Caco-2 (cell line): ENCODE measurements around the gene MKRN2OS. TPM values are rescaled to one million over a fixed set of nuclear protein-coding genes. Genes with fewer than 3 reads are reported as not detected.

Experiments
- BruUV-seq: library from RNA; stranded (reverse); fragments of 400-500 nt; replicated peaks from 2 replicates; lab custom pipeline; 2021; lab: Mats Ljungman, UMichigan
- CTCF ChIA-PET: fragments of 300-600 bp; sonication (Branson Sonifier 250); formaldehyde crosslinking; loops from one replicate; lab custom pipeline; 2022; ENCODE audit warnings: antibody characterized with exemption; lab: Charles Lee
- POLR2A ChIA-PET: fragments of 300-600 bp; sonication (Branson Sonifier 250); formaldehyde crosslinking; loops from one replicate; lab custom pipeline; 2022; ENCODE audit warnings: antibody characterized with exemption; lab: Charles Lee
- DNase-seq, 2 experiments: peaks; one replicate each; pipeline versions ENCODE4 v3.0.0 to v3.0.0-alpha.2; 2020 to 2022
- H3K27me3 ChIP-seq: replicated peaks from 2 replicates; pipeline ENCODE4 v1.6.0; 2011; ENCODE audit warnings: low read length; ENCODE audit not compliant: control insufficient read depth, insufficient read depth
- H3K36me3 ChIP-seq: 2 replicates; pipeline ENCODE4 v1.5.1; 2011; ENCODE audit warnings: low read length; ENCODE audit not compliant: control insufficient read depth, insufficient read depth
- H3K4me1 ChIP-seq: fragments of 250-450 bp; sonication (Bioruptor Pico); 2 replicates; pipeline ENCODE4 v1.5.1; 2020; ENCODE audit warnings: mild to moderate bottlenecking
- H3K4me3 ChIP-seq: 2 replicates; pipeline ENCODE4 v1.5.1; 2011; ENCODE audit warnings: low read depth, mild to moderate bottlenecking, control low read depth, low read length
- H3K9me3 ChIP-seq: fragments of 250-450 bp; sonication (Bioruptor Pico); 2 replicates; pipeline ENCODE4 v1.5.1; 2020; ENCODE audit warnings: mild to moderate bottlenecking, moderate library complexity
- H3K27ac Mint-ChIP-seq: one replicate; pipeline ENCODE4 v1.8.0; 2022; ENCODE audit warnings: mixed read lengths; ENCODE audit not compliant: unreplicated experiment
- H3K27me3 Mint-ChIP-seq: one replicate; pipeline ENCODE4 v1.8.0; 2022; ENCODE audit warnings: mixed read lengths; ENCODE audit not compliant: insufficient read depth, unreplicated experiment
- H3K36me3 Mint-ChIP-seq: one replicate; pipeline ENCODE4 v1.8.0; 2022; ENCODE audit warnings: mild to moderate bottlenecking, mixed read lengths; ENCODE audit not compliant: insufficient read depth, unreplicated experiment
- H3K4me1 Mint-ChIP-seq: one replicate; pipeline ENCODE4 v1.8.0; 2022; ENCODE audit warnings: low read depth, mixed read lengths; ENCODE audit not compliant: unreplicated experiment
- H3K4me3 Mint-ChIP-seq: one replicate; pipeline ENCODE4 v1.8.0; 2022; ENCODE audit warnings: mild to moderate bottlenecking, moderate library complexity, mixed read lengths; ENCODE audit not compliant: unreplicated experiment
- H3K9me3 Mint-ChIP-seq: one replicate; pipeline ENCODE4 v1.8.0; 2022; ENCODE audit warnings: mixed read lengths; ENCODE audit not compliant: unreplicated experiment
- CTCF ChIP-seq, 2 experiments: fragments of 200-600 bp in 1 of 2; IDR thresholded peaks; 1 replicate in 1 of 2; 2 replicates in 1 of 2; pipeline versions ENCODE4 v1.5.1 to v1.8.0; 2011 to 2022; ENCODE audit warnings: antibody characterized with exemption in 1 of 2, control low read depth in 1 of 2, inconsistent platforms in 1 of 2, low read depth in 1 of 2, low read length in 1 of 2, mild to moderate bottlenecking in 1 of 2, moderate library complexity in 1 of 2; ENCODE audit not compliant: insufficient read depth in 1 of 2, severe bottlenecking in 1 of 2, unreplicated experiment in 1 of 2
- intact Hi-C: fragments of 100-400 bp; cut with micrococcal nuclease; formaldehyde crosslinking; loops from one replicate; pipeline ENCODE4 v1.10.0; 2022; ENCODE audit not compliant: unreplicated experiment
- total RNA-seq: library from RNA; stranded (reverse); gene quantifications from 2 replicates; pipeline ENCODE4 v1.2.3, GENCODE V29; 2022

MKRN2OS gene
- total RNA-seq, 1 experiment from 2014 or later = 1.6 TPM

- intact Hi-C loops = loop anchor here (5.0 kb wide), 1 partner anchor 332 kb away; no protein-coding TSS in a partner anchor
- CTCF ChIA-PET = no interaction called here
- Mint-ChIP-seq H3K4me3 (no peak overlapping the region), H3K27me3 (no peaks in the 10 kb centered on the region), H3K27ac (no peak overlapping the region), H3K4me1 (peaks cover 26% of the 10 kb centered on the region), H3K36me3 (peaks cover 8% of the 10 kb centered on the region), H3K9me3 (no peaks in the 10 kb centered on the region)
- Histone ChIP-seq H3K27me3 (no peaks in the 10 kb centered on the region), H3K36me3 (no peaks in the 10 kb centered on the region), H3K4me1 (peaks cover 24% of the 10 kb centered on the region), H3K4me3 (no peak overlapping the region), H3K9me3 (no peaks in the 10 kb centered on the region)
- BruUV-seq = no TSS peak
- DNase-seq = no peak
- no peak for TF ChIP-seq CTCF (IDR thresholded peaks at IDR 0.05; ENCODE audit: insufficient read depth in 1 of 2, low read depth in 1 of 2, low read length in 1 of 2, severe bottlenecking in 1 of 2, unreplicated experiment in 1 of 2)
- POLR2A ChIA-PET = no interaction called here
Observed at GRCh38 chr3:12560505-12561190, 15.3 kb upstream of the MKRN2OS start.

- Mint-ChIP-seq H3K4me3 (peak overlapping the region; percentile 8), H3K27ac (no peak overlapping the region), H3K36me3 (peaks cover 8% of the 10 kb centered on the region), H3K27me3 (no peaks in the 10 kb centered on the region), H3K4me1 (peaks cover 26% of the 10 kb centered on the region), H3K9me3 (no peaks in the 10 kb centered on the region)
- H3K9me3 ChIP-seq = no peaks in the 10 kb centered on the region
- no peak overlapping the region for H3K4me3 ChIP-seq
- no peak for DNase-seq
- BruUV-seq = no TSS peak
- TF ChIP-seq CTCF (IDR thresholded peaks at IDR 0.05; ENCODE audit: insufficient read depth in 1 of 2, low read depth in 1 of 2, low read length in 1 of 2, severe bottlenecking in 1 of 2, unreplicated experiment in 1 of 2) = no peak
- POLR2A ChIA-PET = no interaction called here
- intact Hi-C loops = no loop called here
- H3K36me3 ChIP-seq = no peaks in the 10 kb centered on the region
- CTCF ChIA-PET = no interaction called here
- peaks cover 24% of the 10 kb centered on the region for H3K4me1 ChIP-seq
- H3K27me3 ChIP-seq = no peaks in the 10 kb centered on the region
Observed at GRCh38 chr3:12559520-12559919, 14.2 kb upstream of the MKRN2OS start.

- Histone ChIP-seq H3K27me3 (no peaks in the 10 kb centered on the region), H3K9me3 (no peaks in the 10 kb centered on the region), H3K36me3 (no peaks in the 10 kb centered on the region), H3K4me3 (peak overlapping the region; percentile 94; the same call in 1 of the 2 replicates), H3K4me1 (peaks cover 24% of the 10 kb centered on the region)
- Mint-ChIP-seq H3K27me3 (no peaks in the 10 kb centered on the region), H3K4me1 (peaks cover 26% of the 10 kb centered on the region), H3K27ac (no peak overlapping the region), H3K4me3 (peak overlapping the region; percentile 91), H3K36me3 (peaks cover 8% of the 10 kb centered on the region), H3K9me3 (no peaks in the 10 kb centered on the region)
- no peak for TF ChIP-seq CTCF (IDR thresholded peaks at IDR 0.05; ENCODE audit: insufficient read depth in 1 of 2, low read depth in 1 of 2, low read length in 1 of 2, severe bottlenecking in 1 of 2, unreplicated experiment in 1 of 2)
- no TSS peak for BruUV-seq
- CTCF ChIA-PET = interaction anchor here (0.6 kb wide), 1 partner anchor 356 kb away, joined by 3 read pairs; no protein-coding TSS in a partner anchor
- POLR2A ChIA-PET = no interaction called here
- DNase-seq = no peak
- intact Hi-C loops = no loop called here
Observed at GRCh38 chr3:12558706-12559105, 13.4 kb upstream of the MKRN2OS start.
